ENCODE data around the gene ISOC2.
"Not testable (repeated sequence)": the region's sequence is repeated elsewhere in the genome, so short reads cannot be mapped to it uniquely, and the experiment has no call there.

The ISOC2 gene, protein sequence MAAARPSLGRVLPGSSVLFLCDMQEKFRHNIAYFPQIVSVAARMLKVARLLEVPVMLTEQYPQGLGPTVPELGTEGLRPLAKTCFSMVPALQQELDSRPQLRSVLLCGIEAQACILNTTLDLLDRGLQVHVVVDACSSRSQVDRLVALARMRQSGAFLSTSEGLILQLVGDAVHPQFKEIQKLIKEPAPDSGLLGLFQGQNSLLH

DNA sequence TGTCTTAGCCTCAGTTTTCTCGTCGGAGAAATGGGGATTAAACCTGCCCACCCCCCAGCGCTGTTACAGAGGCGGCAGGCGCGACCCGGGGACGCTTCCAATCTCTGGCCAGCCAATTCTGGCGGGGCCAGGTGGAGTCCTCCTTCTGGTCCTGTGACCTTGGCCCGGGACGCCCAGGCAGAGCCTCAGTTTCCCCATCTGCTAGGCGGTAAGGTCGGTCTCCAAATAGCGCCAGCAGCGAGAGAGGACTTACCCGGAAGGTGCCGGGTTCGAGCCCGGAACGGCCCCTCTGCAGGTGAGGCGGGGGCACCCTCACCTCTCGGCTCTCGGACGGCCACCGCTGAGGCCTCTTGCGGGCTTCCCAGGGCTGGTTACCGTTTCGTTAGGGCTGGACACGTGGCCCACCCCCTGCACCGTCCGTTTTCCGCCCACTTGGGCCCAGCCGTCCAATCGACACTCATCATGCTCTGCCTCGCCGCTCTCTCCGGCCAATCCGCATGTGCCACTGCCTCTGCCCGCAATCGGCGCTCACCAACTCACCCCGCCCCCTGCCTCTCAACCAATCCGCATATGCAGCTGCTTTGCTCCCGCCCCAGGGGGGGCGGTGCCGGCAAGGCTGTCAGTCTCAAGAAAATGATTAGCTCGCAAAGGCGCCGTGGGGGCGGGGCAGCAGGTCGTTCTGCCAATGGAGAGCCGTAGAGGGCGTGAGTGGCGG, at the start of gene ISOC2:
Gene ISOC2 (minus strand): TSS at position 384 of the 715 bp plus-strand sequence. CDS start 5,156 bp downstream, outside the sequence.
- peak; percentile 92 to 100 (median 99) for DNase-seq

DNA sequence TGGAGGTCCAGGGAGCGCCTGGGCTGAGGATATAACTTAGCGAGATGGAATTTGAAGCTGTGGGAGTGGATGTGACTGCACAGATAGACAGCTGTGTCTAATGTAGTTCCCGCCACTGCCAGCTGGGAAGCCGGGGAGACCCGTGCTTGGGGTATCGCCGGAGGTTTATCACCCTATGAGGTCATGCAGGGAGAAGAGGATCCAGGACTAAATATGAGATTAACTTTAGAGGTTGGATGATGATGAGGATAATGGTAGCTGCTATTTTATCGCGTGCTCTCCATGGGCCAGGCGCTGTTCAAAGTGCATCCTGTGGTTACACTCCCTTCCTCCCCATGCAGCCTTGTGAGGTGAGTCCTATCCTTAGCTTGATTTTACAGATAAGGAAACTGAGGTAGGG, 46.7 kb upstream of the ISOC2 start:
- DNase-seq = no peak

DNA sequence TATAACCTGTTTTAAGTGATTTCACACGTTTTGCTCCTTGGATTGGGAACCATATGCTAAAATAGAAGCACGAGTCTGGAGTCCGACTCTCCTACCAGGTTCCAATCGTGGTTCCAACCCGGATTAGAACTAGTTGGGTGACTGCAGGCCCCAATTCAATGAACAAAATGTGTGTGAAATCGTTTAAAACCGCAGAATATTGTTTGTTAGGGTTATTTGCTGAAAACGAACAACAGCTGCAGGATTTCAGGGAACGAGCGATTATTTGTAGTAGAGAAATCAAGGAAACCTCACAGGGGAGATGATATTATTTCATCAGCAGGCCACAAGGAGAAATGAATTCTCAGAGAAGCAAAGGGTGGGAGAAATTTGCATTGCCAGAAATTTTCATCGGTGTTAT, 43.5 kb upstream of the ISOC2 start:
- DNase-seq = no peak

DNA sequence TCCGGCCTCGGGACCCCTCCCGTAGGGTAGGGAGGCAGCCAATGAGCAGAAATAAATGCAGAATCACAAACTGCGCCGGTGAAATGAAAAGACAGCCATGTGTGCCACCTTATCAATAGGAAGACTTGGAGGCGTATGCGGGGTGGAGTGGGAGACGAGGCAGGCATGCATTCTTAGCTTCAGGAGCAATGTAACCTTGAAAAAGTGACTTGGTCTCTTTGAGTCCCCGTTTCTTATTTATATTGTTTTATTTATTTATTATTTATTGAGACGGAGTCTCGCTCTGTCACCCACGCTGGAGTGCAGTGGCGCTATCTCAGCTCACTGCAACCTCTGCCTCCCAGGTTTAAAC, 42.8 kb upstream of the ISOC2 start:
- DNase-seq = no peak

DNA sequence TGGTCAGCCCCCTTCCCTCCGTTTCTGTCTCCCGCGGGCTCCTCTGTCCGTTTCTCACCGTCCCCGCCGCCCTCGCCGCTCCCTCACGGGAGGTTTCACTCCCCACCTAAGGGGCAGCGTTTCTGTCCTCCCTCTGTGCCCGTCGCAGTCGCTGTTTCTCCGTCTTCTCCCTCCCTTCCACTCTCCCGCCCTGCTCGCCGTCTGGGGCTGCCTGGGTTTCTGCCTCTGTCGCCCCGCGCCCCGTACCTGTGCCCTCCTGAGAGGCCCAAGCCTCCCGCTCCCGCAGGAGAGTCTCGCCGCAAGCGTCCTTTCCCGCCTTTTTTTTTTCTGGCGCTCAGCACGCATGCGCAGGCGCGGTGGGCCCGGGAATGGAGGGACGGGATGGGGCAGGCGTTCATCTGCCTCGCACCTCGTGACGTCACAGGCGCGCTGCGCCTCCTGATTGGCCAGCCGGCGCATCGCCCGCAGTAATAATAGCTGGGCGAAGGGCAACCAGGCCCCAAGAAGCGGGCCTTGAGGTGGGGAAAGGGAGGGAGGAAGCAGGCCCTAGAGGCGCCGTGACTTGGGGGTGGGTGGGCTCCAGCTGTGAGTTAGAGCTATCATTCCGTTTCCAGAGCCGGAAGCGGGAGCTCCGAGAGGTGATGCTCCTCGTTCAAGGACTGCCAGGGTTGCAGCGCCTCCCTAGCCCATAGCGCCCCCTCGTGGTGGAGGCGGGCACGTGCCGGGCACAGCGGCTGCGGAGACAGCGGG, 42.2 kb upstream of the ISOC2 start:
- peak; percentile 51 to 98 (median 92) for DNase-seq

DNA sequence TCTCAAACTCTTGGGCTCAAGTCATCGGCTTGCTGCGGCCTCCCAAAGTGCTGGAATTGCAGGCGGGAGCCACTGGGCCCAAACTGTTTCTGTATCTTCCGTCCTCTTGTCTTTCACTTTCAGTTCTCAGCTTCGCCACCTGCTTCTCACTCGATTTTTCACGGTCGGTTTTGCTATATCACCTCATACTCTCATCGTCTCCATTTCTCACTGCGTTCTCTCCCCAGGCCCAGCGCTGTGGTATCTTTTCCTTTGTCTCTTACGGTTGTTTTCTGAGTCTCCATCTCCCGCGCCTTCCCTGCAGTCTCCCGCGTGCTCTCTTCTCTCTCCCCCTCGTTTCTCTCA, 41.7 kb upstream of the ISOC2 start:
- no peak for DNase-seq

DNA sequence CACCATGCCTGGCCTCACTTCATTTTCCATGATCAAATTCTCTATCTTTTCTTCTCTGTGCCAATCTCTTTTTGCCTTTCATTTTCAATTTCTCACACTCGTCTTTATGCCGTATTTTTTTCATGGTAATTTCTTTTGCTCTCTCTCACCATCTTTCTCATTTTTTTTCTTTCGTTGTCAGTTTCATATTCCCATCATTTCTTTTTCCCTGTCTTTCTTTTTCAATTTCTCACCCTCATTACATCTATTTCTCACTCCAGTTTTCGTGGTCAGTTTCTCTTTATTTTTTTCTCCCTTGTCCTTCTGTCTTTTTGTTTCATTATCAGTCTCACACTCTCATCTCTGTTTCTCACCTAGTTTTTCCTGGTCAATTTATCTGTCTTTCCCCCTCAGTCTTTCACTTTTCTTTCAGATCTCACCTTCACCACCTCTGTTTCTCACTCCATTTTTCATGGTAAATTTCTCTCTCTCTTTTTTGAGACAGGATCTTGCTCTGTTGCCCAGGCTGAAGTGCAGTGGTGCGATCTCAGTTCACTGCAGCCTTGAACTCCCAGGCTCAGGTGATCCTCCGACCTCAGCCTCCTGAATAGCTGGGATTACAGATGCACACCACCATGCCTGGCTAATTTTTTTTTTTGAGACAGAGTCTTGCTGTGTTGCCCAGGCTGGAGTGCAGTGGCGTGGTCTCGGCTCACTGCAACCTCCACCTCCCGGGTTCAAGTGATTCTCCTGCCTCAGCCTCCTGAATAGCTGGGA, 40.9 kb upstream of the ISOC2 start:
- no peak for DNase-seq

DNA sequence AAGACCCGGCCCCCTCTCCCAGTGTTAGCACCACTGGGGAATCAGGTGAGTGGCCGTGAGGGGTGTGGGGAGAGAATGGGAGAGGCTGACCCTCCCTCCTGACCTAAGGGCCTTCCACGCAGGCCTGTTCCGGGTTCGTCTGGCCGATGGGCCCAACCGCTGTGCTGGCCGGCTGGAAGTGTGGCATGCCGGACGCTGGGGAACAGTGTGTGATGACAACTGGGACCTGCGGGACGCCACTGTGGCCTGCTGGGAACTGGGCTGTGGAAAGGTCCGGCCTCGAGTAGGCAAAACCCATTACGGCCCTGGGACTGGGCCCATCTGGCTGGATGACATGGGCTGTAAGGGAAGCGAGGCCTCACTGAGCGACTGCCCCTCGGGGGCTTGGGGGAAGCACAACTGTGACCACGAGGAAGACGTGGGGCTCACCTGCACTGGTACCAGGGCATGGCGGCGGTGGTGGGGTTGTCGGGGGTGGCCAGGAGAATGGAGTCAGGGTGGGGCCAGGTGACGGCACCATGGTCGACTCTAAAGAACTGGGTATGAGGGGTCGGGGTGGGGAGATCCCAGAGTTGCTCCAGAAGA, 39.0 kb upstream of the ISOC2 start:
- DNase-seq = no peak

DNA sequence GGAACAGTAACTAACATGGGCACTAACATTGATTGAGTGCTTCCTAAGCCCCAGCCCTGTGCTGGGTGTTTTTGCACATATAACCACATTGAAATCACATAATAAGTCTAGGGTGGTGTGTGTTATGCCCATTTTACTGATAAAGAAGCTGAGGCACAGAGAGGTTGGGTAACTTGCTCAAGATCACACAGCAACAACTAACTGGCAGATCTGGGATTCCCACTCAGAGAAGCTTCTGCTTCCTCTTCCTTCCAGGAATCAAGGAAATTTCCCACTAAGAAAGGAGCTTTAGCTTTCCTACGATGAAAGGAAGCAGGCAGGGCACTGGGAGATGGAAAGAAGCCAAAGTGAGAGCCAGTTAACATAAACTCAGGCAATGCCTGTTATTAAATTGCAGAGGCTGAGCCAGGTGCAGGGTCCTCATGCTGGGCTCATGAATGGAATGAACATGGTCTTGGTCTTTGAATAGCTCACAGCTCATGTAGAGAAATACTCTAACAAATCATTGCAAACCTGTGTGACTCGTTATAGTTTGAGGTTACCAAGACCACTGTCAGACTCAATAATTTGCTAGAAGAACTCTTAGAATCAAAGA, 36.9 kb upstream of the ISOC2 start:
- DNase-seq = no peak

DNA sequence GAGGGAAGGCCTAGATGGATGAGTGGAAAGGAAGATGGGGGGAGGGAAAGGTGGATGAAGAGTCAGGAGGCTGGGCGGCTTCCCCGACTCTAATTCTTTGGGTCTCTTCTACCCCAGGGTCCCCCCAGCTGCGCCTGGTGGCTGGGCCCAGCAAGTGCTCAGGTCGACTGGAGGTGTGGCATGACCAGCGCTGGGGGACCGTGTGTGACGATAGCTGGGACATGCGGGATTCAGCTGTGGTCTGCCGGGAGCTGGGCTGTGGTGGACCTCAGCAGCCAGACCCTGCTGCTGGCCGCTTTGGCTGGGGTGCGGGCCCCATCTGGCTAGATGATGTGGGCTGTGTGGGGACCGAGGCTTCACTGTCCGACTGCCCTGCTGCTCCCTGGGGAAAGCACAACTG, 36.3 kb upstream of the ISOC2 start:
- DNase-seq = no peak

DNA sequence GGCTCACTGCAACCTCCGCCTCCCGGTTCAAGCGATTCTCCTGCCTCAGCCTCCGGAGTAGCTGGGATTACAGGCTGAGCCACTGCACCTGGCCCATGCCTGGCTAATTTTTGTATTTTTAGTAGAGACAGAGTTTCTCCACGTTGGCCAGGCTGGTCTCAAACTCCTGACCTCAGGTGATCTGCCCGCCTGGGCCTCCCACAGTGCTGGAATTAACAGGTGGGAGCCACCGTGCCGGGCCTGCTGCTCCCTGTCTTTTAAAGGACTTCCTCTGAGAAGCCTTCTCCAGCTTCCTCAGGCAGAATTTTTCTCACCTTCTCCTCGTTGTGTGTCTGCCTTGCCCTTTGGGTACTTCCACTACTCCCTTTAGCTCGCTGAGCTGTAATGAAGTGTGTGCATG, 35.4 kb upstream of the ISOC2 start:
- DNase-seq = not testable (repeated sequence)

DNA sequence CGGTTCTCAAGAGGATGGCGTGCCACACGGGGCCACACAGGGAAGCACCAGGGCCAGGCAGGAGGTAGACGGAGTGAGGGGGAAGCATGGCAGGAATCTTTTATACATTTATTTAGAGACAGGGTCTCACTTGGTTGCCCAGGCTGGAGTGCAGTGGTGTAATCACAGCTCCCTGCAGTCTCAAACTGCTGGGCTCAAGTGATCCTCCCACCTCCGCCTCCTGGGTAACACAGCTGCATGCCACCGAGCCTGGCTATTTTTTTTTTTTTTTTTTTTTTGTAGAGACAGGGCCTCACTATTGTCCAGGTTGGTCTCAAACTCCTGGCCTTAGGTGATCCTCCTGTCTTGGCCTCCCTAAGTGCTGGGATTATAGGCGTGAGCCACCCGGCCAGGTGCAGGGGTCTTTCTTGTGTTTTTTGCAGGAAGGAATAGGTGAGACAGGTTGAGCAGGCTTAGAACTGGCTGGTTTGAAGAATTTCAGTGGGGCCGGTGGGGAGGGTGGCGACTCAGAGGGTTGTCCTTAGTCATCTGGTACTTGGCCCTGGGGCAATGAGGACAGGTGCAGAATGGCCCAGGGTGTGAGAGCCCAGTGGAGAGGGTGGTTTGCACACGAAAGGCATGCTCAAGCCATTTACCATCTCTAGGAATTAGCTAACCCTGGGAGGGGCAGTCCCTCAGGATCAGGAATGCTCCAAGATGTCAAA, 34.4 kb upstream of the ISOC2 start:
- no peak for DNase-seq

DNA sequence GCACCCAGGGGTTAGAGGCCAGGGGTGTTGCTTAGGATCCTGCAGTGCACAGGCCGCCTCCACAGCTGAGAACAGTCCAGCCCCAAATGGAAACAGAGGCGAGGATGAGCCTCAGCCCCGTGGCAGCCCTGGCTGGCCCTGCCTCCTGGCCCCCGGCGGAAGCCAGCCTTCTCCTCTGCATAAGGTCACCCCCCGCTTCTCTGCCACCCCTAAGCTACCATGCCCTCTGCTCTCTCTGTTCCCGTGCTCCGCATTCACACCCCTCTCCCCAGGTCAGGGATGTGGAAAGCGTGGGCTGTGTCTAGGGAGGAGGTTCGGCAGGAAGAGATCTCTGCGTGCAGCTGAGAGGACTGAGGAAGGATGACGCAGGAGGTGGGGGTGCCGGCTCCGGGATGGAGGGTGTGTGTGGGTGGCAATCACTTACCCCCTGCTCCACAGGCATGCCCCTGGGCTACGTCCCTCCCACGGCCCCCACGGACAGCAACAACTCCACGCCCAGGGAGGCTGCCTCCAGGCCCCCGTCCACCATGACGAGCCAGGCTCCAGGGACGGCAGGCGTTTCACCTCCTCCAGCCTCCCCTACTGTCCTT, 32.8 kb upstream of the ISOC2 start:
- peak in 1 of 58 donors; percentile 33 for DNase-seq

DNA sequence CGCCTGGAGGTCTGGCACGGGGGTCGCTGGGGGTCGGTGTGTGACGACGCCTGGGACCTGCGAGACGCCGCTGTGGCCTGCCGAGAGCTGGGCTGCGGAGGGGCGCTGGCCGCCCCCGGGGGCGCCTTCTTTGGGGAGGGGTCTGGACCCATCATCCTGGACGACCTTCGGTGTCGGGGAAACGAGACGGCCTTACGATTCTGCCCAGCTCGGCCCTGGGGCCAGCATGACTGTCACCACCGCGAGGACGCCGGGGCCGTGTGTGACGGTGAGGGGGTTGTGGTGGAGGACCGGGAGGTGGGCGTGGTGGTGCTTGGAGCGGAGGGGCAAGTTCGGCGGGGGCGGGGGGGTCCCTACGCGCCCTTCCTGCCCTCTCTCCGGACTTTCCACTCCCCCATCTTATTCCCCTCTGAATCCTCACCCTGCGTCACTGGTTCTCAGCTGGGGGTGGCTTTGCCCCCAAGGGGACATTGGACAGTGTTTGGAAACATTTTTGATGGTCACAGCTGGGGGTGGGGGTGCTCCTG, 32.3 kb upstream of the ISOC2 start:
- DNase-seq = no peak

DNA sequence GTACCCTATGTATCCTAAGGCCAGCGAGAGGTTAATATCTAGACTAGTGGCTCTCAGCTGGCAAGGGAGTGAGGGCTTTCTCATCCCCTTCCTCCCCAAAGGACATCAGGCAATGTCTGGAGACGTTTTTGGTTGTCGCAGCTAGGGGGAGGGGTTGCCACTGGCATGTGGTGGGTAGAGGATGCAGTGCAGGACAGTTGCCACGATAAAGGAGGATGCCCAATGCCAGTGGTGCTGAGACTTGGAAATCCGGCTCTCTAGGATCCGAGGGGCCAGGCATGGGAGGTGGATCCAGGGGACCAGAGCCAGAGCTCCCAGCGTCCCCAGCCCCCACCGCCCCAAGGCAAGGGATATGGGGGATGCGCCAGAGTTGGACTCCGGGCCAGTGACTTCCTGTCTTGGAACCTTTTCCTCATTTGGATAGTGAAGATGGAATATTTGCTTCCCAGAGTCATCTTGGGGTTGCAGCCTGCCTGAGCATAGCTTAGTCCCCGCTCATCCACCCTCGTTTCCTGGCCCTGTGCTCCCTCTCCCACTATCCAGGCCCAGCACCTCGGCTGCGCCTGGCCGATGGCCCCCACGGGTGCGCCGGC, 31.7 kb upstream of the ISOC2 start:
- no peak for DNase-seq

DNA sequence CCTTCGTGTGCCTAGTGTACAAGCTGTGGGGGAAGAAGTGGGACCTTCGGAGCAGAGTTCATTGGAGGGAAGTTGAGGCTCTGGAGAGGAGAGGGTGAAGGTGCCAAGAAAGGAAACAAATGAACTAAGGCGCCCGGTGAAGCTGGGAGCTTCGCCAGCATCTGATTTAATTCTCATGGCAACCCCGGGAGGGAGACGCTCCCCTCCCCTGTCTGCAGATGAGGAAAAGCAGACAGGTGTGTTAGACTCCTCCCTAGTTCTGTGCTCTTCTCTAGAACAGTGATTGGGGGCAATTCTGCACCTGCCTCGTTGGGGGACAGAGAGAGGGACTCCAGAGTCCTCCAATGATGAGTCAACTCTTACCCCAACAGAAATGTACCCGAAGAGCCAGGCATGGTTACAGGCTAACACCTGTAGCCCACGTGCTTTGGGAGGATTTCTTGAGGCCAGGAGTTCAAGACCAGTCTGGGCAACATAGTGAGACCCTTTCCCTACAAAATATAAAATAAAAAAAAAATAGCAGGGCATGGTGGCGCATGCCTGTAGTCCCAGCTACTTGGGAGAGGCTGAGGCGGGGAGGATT, 31.0 kb upstream of the ISOC2 start:
- DNase-seq = no peak

DNA sequence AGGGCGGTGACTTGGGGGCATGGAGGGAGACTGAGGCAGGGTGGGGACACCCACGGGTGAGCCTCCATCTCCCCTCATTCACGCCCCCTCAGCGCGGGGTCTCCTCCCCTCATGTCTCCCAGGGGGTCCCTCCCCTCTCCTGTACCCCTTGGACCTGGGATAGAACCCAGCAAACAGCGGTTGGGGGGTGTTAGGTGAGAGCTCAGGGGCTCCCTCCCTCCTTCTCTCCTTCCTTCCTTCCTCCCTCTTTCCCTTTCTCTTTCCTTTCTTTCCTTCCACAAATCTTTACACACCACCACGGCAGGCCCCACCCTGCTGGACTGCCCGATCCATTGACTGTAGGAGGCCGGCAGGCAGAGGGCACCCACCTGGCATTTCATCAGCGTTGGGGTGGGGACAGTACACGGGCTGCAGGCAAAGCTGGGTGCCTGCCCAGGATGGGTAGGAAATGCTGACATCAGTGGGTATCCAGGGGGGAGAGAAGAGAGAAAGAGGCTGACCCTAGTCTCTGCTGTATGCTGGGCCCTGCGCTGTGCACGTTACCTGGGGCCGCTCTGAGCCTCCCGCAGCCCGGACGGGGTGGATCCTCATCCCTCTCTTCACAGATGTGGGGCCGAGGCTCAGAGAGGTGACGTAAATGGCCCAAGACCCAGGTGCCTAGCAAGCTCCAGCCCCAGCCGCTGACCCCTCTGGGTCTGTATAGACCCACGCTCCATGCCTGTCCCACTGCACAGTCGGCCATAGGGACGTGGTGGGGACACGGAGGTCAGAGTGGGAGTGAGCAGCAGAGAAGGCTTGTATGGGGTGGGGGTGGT, 30.3 kb upstream of the ISOC2 start:
- no peak for DNase-seq
